OCI-LY1 (cell line): ENCODE data around the gene GRID2.

ENCODE experiments used
- H2AFZ ChIP-seq: fragments of 200-600 bp; sonication (generic), shearing (Covaris generic); 2 replicates; pipeline ENCODE4 v1.6.0; 2014; ENCODE audit warnings: antibody characterized with exemption, mild to moderate bottlenecking, low read length
- H3F3A ChIP-seq: fragments of 200-600 bp; sonication (generic), shearing (Covaris generic); 2 replicates; pipeline ENCODE4 v1.6.0; 2014; ENCODE audit warnings: mild to moderate bottlenecking, antibody characterized with exemption, low read length, moderate library complexity; ENCODE audit not compliant: insufficient read depth
- H3K27ac ChIP-seq: fragments of 200-600 bp; sonication (generic); 2 replicates; pipeline ENCODE4 v1.5.1; 2014; ENCODE audit warnings: low read length, mixed run types, mild to moderate bottlenecking, low read depth; ENCODE audit not compliant: poor library complexity, severe bottlenecking
- H3K27me3 ChIP-seq: fragments of 200-600 bp; sonication (generic); 2 replicates; pipeline ENCODE4 v1.6.0; 2014; ENCODE audit warnings: antibody characterized with exemption, mild to moderate bottlenecking, low read length, moderate library complexity; ENCODE audit not compliant: insufficient read depth
- H3K36me3 ChIP-seq: fragments of 200-600 bp; sonication (generic); 2 replicates; pipeline ENCODE4 v1.6.1; 2014; ENCODE audit warnings: mild to moderate bottlenecking, antibody characterized with exemption, low read length, moderate library complexity, mixed read lengths; ENCODE audit not compliant: insufficient read depth
- H3K4me1 ChIP-seq: fragments of 200-600 bp; sonication (generic); 2 replicates; pipeline ENCODE4 v1.5.1; 2014; ENCODE audit warnings: mild to moderate bottlenecking, low read length, moderate library complexity; ENCODE audit not compliant: insufficient read depth, severe bottlenecking
- H3K4me2 ChIP-seq: fragments of 200-600 bp; sonication (generic), shearing (Covaris generic); 2 replicates; pipeline ENCODE4 v1.6.1; 2014; ENCODE audit warnings: low read length
- H3K4me3 ChIP-seq: fragments of 200-600 bp; sonication (generic); 2 replicates; pipeline ENCODE4 v1.5.1; 2014; ENCODE audit warnings: low read length, low read depth, mild to moderate bottlenecking, mixed read lengths; ENCODE audit not compliant: poor library complexity, severe bottlenecking
- H3K79me2 ChIP-seq: fragments of 200-600 bp; shearing (Covaris generic); 2 replicates; pipeline ENCODE4 v1.6.1; 2016; ENCODE audit warnings: mixed run types, low read length, mixed read lengths; ENCODE audit not compliant: insufficient read depth
- H3K9ac ChIP-seq: fragments of 200-600 bp; sonication (generic), shearing (Covaris generic); 2 replicates; pipeline ENCODE4 v1.6.1; 2014; ENCODE audit warnings: mild to moderate bottlenecking, low read length, mixed read lengths
- H3K9me2 ChIP-seq: fragments of 200-600 bp; sonication (generic), shearing (Covaris generic); 2 replicates; pipeline ENCODE4 v1.6.1; 2014; ENCODE audit warnings: low read depth, mild to moderate bottlenecking, low read length, mixed read lengths
- H3K9me3 ChIP-seq: fragments of 200-600 bp; shearing (Covaris generic); 2 replicates; pipeline ENCODE4 v1.6.1; 2014; ENCODE audit warnings: low read length, mixed read lengths
- H4K20me1 ChIP-seq: fragments of 200-600 bp; sonication (generic), shearing (Covaris generic); 2 replicates; pipeline ENCODE4 v1.6.0; 2016; ENCODE audit warnings: mild to moderate bottlenecking, low read length; ENCODE audit not compliant: insufficient read depth
- EZH2 ChIP-seq: fragments of 200-600 bp; sonication (generic), shearing (Covaris generic); IDR thresholded peaks from 2 replicates; pipeline ENCODE4 v1.8.0; 2017; ENCODE audit warnings: borderline replicate concordance, mixed run types, mild to moderate bottlenecking, antibody characterized with exemption, low read length, moderate library complexity, mixed read lengths
- TF ChIP-seq, protein P1 (sequence below): fragments of 200-600 bp; sonication (generic), shearing (Covaris generic); IDR thresholded peaks from 2 replicates; pipeline ENCODE4 v1.5.1; 2017; ENCODE audit warnings: mild to moderate bottlenecking, antibody characterized with exemption, low read length, moderate library complexity, mixed read lengths

GRID2 gene

GRCh38 chr4:93116624-93117023 is 812.9 kb downstream of the GRID2 start:
- H3K4me3 ChIP-seq: no peak overlapping the region
- no peaks in the 10 kb centered on the region for H3K4me1 ChIP-seq
- H3K4me2 ChIP-seq: no peak overlapping the region
- H3K79me2 ChIP-seq: no peaks in the 10 kb centered on the region
- no peak overlapping the region for H2AFZ ChIP-seq
- TF ChIP-seq, protein P1, sequence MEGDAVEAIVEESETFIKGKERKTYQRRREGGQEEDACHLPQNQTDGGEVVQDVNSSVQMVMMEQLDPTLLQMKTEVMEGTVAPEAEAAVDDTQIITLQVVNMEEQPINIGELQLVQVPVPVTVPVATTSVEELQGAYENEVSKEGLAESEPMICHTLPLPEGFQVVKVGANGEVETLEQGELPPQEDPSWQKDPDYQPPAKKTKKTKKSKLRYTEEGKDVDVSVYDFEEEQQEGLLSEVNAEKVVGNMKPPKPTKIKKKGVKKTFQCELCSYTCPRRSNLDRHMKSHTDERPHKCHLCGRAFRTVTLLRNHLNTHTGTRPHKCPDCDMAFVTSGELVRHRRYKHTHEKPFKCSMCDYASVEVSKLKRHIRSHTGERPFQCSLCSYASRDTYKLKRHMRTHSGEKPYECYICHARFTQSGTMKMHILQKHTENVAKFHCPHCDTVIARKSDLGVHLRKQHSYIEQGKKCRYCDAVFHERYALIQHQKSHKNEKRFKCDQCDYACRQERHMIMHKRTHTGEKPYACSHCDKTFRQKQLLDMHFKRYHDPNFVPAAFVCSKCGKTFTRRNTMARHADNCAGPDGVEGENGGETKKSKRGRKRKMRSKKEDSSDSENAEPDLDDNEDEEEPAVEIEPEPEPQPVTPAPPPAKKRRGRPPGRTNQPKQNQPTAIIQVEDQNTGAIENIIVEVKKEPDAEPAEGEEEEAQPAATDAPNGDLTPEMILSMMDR: no peak
- no peak for TF ChIP-seq EZH2
- no peaks in the 10 kb centered on the region for H3K9me2 ChIP-seq
- no peaks in the 10 kb centered on the region for H3K27me3 ChIP-seq
- H4K20me1 ChIP-seq: no peaks in the 10 kb centered on the region
- H3F3A ChIP-seq: no peaks in the 10 kb centered on the region
- H3K36me3 ChIP-seq: no peaks in the 10 kb centered on the region
- H3K9me3 ChIP-seq: no peaks in the 10 kb centered on the region
- H3K9ac ChIP-seq: no peak overlapping the region
- no peak overlapping the region for H3K27ac ChIP-seq

- Histone ChIP-seq H3K9me2 (no peaks in the 10 kb centered on the region), H3K36me3 (no peaks in the 10 kb centered on the region), H3K27me3 (no peaks in the 10 kb centered on the region), H3F3A (no peaks in the 10 kb centered on the region), H3K4me3 (no peak overlapping the region), H3K27ac (no peak overlapping the region), H4K20me1 (no peaks in the 10 kb centered on the region), H3K4me1 (no peaks in the 10 kb centered on the region), H3K9me3 (no peaks in the 10 kb centered on the region), H2AFZ (no peak overlapping the region), H3K9ac (no peak overlapping the region), H3K4me2 (no peak overlapping the region), H3K79me2 (no peaks in the 10 kb centered on the region)
- TF ChIP-seq, protein P1: no peak
- no peak for TF ChIP-seq EZH2
Measured at GRCh38 chr4:93127489-93127888, 823.7 kb downstream of the GRID2 start.

GRCh38 chr4:93132631-93133030 is 828.9 kb downstream of the GRID2 start:
- no peak for TF ChIP-seq EZH2
- TF ChIP-seq, protein P1: no peak
- Histone ChIP-seq H3K4me2 (no peak overlapping the region), H3K9me3 (no peaks in the 10 kb centered on the region), H2AFZ (no peak overlapping the region), H3K36me3 (no peaks in the 10 kb centered on the region), H3K27me3 (no peaks in the 10 kb centered on the region), H3F3A (no peaks in the 10 kb centered on the region), H3K4me1 (no peaks in the 10 kb centered on the region), H3K27ac (no peak overlapping the region), H4K20me1 (no peaks in the 10 kb centered on the region), H3K79me2 (no peaks in the 10 kb centered on the region), H3K9me2 (no peaks in the 10 kb centered on the region), H3K9ac (no peak overlapping the region), H3K4me3 (no peak overlapping the region)
